Cardiac fibroblast (primary cell): ENCODE results near the gene IL20RA.

Experiments
- DNase-seq, 2 donors: peaks; one replicate each; pipeline versions ENCODE4 v3.0.0 to v3.0.0-alpha.2; 2010; ENCODE audit warnings: low read depth in 2 of 2
- H3K4me3 ChIP-seq, 2 donors: replicated peaks in 1 of 2; 1 replicate in 1 of 2; 2 replicates in 1 of 2; pipeline ENCODE4 v1.5.1; 2011; ENCODE audit warnings: low read depth in 2 of 2, low read length in 2 of 2, mild to moderate bottlenecking in 2 of 2, moderate library complexity in 1 of 2
- TF ChIP-seq, protein P1 (sequence below): IDR thresholded peaks from one replicate; pipeline ENCODE4 v1.5.1; 2011; ENCODE audit warnings: low read depth, mild to moderate bottlenecking, low read length, inconsistent platforms

Gene IL20RA

DNA sequence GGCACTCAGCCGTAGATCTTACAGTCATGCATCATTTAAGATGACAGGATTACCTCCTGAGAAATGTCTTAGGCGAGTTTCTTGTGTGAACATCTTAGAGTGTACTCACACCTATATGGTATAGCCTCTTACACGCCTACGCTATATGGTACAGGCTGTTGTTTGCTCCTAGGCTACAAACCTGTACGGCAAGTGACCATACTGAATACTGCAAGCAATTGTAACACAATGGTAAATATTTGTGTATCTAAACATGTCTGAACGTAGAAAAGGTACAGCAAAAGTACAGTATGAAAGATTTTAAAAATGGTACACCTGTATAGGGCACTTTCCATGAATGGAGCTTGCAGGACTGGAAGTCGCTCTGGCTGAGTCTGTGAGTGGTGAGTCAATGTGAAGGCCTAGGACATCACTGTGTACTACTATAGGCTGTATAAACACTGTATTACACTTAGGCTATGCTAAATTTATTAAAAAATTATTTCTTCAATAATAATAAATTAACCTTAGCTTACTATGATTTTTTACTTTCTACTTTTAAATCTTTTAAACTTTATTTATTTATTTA, 541 bp upstream of the IL20RA start:
- TF ChIP-seq, protein P1, sequence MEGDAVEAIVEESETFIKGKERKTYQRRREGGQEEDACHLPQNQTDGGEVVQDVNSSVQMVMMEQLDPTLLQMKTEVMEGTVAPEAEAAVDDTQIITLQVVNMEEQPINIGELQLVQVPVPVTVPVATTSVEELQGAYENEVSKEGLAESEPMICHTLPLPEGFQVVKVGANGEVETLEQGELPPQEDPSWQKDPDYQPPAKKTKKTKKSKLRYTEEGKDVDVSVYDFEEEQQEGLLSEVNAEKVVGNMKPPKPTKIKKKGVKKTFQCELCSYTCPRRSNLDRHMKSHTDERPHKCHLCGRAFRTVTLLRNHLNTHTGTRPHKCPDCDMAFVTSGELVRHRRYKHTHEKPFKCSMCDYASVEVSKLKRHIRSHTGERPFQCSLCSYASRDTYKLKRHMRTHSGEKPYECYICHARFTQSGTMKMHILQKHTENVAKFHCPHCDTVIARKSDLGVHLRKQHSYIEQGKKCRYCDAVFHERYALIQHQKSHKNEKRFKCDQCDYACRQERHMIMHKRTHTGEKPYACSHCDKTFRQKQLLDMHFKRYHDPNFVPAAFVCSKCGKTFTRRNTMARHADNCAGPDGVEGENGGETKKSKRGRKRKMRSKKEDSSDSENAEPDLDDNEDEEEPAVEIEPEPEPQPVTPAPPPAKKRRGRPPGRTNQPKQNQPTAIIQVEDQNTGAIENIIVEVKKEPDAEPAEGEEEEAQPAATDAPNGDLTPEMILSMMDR: no peak
- H3K4me3 ChIP-seq: no peak overlapping the region
- no peak for DNase-seq

DNA sequence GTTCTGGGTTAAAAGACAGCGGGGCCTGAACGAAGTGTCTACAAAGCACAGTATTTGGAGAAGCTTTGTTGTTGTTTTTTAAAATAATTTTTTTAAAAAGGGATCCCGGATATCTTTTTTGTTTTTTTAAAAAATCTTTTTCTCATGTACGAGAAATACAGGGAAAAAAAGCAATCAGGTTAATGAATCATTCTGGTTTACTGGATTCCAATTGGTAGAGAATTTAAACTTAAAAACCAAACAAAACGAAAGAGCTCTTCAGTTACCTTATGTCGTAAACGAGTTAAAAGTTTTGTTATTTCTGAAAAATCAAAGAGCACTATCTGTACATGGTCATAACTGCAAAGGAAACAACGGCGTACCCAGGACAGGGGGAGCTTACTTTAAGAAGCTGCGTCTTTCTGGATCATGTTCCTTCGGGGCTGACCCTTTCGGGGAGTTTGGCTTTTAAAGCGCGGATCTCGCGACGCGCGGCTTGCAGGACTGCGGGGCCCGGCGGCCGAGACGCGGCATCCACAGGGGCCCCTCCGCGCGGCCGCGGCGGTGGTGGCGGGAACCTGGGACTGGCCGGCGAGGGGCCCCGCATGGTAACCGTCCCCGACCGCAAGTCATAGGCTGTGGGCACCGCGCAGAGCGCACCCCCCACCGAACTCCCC, 927 bp downstream of the IL20RA start:
- TF ChIP-seq, protein P1: no peak
- peak overlapping the region; percentile 69 to 76 for H3K4me3 ChIP-seq
- peak; percentile 43 to 50 for DNase-seq

DNA sequence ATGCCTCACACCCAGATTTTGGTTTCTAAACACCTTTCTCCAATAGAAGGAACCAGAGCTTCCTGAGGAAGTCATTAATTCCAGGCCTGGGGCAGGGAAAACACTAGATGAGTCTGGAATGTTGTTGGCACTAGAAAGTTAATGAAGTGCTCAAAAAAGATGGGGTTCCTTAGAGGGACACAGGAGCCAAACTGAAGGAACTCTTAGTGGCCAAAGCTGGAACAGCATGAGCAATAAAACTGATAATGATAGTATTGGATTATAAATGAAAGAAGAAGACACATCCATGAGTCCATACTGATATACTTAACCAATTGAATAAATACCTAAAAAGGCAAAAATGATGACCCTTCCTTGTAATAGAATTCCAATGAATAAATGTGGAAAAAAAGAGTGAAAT, 4.4 kb downstream of the IL20RA start:
- DNase-seq: no peak
- no peak overlapping the region for H3K4me3 ChIP-seq
- TF ChIP-seq, protein P1: no peak

DNA sequence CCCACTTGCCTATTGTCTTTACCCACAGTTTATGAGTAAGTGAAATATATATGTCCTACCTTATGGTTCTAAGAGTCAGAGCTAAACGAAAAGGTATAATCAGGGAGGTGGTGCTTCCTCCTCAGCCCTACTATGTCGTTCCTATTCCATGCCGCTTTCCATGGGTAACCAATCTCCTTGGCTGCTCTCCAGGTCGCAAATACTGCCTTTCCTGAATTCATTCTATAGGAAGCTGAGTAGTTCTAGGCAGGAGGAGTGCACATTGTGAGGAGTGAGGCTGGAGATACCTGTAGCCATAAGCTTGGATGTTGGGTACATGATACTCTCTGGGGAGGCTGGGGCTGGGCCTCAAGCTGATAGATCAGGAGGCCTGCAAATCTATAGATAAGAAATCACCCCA, 5.8 kb downstream of the IL20RA start:
- H3K4me3 ChIP-seq: no peak overlapping the region
- DNase-seq: no peak
- TF ChIP-seq, protein P1: no peak

DNA sequence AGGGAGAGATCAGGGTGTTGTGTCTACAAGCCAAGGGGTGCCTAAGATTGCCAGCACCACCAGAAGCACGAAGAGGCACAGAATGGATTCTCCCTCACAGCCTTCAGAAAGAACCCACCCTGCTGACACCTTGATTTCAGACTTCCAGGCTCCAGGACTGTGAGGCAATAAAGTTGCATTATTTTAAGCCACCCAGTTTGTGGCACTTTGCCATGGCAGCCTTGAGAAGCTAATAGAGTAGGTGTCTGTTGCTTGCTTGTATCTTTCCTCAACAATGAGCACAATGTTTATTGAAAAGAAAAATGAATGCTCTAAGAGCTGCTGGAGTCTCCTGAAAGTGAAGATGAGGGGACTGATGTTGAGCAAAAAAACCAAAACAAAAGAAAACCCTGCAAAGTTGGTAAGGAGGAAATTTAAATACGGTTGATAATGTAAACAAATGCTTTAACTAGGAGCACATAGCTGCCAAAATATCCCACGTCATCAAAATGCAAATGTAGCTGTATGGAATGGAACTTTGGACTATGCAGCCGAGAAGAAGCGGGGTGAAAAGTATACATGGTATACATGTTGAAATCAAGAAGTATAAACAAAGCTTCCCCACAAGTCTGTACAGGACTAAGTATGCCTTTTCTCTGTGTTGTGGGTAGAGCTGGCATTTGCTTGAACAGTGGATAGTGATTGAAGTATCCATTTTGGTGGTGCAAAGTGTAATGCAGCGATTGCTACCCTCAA, 8.0 kb downstream of the IL20RA start:
- no peak overlapping the region for H3K4me3 ChIP-seq
- TF ChIP-seq, protein P1: no peak
- no peak for DNase-seq

DNA sequence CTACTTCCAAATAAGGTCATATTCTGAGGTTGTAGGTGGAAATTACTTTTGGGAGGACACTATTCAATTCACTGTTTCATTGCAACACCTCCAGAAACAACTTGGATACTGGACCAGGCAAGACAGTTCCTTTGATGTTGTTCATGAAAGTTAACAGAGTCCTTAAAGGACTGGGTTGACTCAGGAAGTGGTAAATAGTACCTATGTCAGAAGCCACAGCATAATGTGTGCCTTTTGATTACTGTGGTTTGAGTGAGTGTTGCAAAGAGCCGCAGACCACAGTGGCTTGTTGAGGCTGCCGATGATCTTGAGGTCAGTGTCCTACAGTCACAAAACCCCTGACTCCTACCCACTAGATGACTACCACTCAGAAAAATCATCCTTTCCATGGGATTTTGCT, 10.9 kb downstream of the IL20RA start:
- DNase-seq: peak in 1 of 2 donors; percentile 2
- H3K4me3 ChIP-seq: no peak overlapping the region
- TF ChIP-seq, protein P1: no peak
